ENCODE data around the gene ARFIP2. TPM values are rescaled to one million over a fixed set of nuclear protein-coding genes. Genes with fewer than 3 reads are reported as not detected.

Gene ARFIP2
- total RNA-seq, 2 experiments from 2014 or later = 44.3 to 44.6 TPM

- POLR2A ChIA-PET = no interaction called here
- H3K9me3 Mint-ChIP-seq = no peaks in the 10 kb centered on the region
- DNase-seq = no peak
- no peak overlapping the region for H3K4me3 Mint-ChIP-seq
- H3K4me1 Mint-ChIP-seq = no peaks in the 10 kb centered on the region
- no peaks in the 10 kb centered on the region for H3K36me3 Mint-ChIP-seq
- H3K27ac Mint-ChIP-seq = no peak overlapping the region
- no peak for ATAC-seq (ENCODE audit: low read depth)
- H3K27me3 Mint-ChIP-seq = no peaks in the 10 kb centered on the region
Measured at GRCh38 chr11:6455070-6455469, 26.1 kb downstream of the ARFIP2 start.

DNA sequence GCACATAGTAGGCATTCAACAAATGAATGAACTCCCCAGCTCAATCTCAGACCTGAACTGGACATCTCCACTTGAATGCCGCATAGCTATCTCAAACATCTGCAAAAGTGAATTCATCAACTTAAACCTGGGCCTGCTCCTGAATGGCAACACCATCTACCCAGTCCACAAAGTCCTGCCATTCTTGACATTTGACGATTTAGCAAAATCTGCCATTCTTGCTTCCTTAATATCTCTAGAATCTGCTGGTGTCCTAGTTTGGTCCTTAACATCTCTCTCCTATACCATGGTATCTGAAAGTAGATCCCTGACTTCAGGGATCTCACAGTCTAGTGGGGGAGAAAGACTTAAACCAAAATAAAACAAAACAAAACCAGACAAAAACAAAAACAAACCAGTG, 28.0 kb downstream of the ARFIP2 start:
- POLR2A ChIA-PET = interaction anchor here (1.2 kb wide), 1 partner anchor 34 kb away, joined by 3 read pairs; the partner anchor contains the start of gene APBB1
- DNase-seq (no peak), ATAC-seq (ENCODE audit: low read depth) (no peak)
- Mint-ChIP-seq H3K36me3 (no peaks in the 10 kb centered on the region), H3K27me3 (no peaks in the 10 kb centered on the region), H3K9me3 (no peaks in the 10 kb centered on the region), H3K4me3 (no peak overlapping the region), H3K4me1 (no peaks in the 10 kb centered on the region), H3K27ac (no peak overlapping the region)

DNA sequence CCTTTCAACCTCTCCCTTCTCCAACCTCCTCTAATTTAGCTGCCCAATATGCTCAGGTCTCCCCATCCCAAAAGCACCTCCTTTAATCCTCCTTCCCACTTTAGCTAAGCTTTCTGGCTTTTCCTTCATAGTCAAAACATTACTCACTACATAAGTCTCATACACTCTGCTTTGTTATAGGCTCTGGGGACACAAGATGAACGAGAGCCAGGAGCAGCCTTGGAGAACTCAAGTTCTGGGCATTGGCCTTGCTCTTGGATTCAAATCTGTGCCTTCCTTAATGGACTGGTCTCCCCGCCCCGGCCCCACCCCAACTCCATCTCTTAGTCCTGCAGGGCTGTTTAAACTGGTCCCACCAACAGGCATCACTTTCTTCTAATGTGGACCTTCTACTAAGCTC, 28.9 kb downstream of the ARFIP2 start:
- ATAC-seq (ENCODE audit: low read depth) (no peak), DNase-seq (no peak)
- no peaks in the 10 kb centered on the region for H3K4me1 Mint-ChIP-seq
- no peaks in the 10 kb centered on the region for H3K27me3 Mint-ChIP-seq
- H3K36me3 Mint-ChIP-seq = no peaks in the 10 kb centered on the region
- no peak overlapping the region for H3K27ac Mint-ChIP-seq
- H3K4me3 Mint-ChIP-seq = no peak overlapping the region
- no peaks in the 10 kb centered on the region for H3K9me3 Mint-ChIP-seq
- POLR2A ChIA-PET = interaction anchor here (1.2 kb wide), 1 partner anchor 33 kb away, joined by 3 read pairs; the partner anchor contains the start of gene APBB1

GRCh38 chr11:6448574-6448973, 32.6 kb downstream of the ARFIP2 start:
- Mint-ChIP-seq H3K4me3 (no peak overlapping the region), H3K9me3 (no peaks in the 10 kb centered on the region), H3K27ac (no peak overlapping the region), H3K27me3 (peaks cover 8% of the 10 kb centered on the region), H3K36me3 (no peaks in the 10 kb centered on the region), H3K4me1 (no peaks in the 10 kb centered on the region)
- DNase-seq (no peak), ATAC-seq (ENCODE audit: low read depth) (no peak)
- POLR2A ChIA-PET = no interaction called here

DNA sequence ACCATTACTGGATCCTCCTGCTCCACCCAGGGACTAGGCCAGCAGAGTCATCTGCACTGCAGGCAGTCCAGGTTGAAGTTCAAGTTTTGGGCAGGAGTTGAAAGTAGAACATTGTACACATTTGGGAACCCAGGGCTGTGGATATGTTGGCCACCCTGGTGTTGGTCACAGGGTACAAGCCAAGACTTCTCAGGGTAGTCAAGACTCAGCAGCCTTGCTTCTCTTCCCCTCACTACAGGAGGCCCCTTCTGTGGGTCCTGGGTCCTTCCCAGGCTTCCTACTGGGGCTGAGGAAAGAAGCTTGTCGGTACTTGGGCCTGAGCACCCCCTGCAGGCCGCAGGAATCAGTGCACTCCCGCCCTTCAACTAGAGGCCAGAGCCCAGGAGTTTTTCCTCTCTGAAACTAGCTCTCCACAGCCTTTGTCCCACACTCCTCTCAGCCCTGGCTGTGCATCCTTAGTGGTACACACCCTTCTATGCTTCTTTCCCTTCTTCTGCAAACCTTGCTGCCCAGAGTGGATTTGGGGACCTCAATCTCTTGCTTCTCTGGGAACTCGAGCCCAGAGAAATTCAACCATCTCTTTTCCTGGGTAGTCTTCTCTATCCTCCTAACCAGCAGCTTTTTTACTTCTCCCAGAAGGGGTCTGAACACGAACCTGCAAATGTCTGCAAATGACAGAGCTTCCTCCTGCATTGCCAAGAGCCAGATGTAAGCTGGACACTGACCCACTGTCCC, 37.7 kb downstream of the ARFIP2 start:
- H3K4me3 Mint-ChIP-seq = no peak overlapping the region
- DNase-seq (peak; percentile 67), ATAC-seq (ENCODE audit: low read depth) (peak; percentile 51)
- H3K36me3 Mint-ChIP-seq = no peaks in the 10 kb centered on the region
- no peak overlapping the region for H3K27ac Mint-ChIP-seq
- H3K27me3 Mint-ChIP-seq = peaks cover 8% of the 10 kb centered on the region
- H3K4me1 Mint-ChIP-seq = no peaks in the 10 kb centered on the region
- no peaks in the 10 kb centered on the region for H3K9me3 Mint-ChIP-seq
- POLR2A ChIA-PET = interaction anchor here (1.0 to 3.3 kb wide), 5 partner anchors 16 to 65 kb away, joined by 3 to 31 read pairs (median 5); partner anchors contain the start of gene SMPD1

DNA sequence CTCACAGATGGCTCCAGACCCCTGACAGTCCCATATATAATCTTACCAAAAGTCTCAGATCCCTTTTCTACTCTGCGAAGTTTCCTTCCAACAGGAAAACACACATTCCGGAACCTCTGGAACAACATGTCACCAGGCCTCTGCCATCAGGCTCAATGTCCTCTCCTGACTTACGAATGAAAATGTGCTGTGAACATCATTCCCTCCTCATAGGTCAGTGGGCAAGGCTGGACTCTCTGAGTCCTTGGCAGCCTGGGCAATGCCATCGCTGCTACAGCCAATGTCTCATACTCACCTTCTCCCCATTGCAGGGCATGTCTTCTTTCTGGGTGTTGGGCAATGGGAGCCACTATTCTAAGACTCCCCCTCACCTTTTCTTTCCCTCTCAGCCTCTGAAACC, 38.7 kb downstream of the ARFIP2 start:
- no peaks in the 10 kb centered on the region for H3K36me3 Mint-ChIP-seq
- H3K27me3 Mint-ChIP-seq = peaks cover 8% of the 10 kb centered on the region
- ATAC-seq (ENCODE audit: low read depth) (no peak), DNase-seq (no peak)
- POLR2A ChIA-PET = interaction anchor here (3.3 kb wide), 1 partner anchor 64 kb away, joined by 31 read pairs; no protein-coding TSS in a partner anchor
- no peaks in the 10 kb centered on the region for H3K9me3 Mint-ChIP-seq
- no peak overlapping the region for H3K4me3 Mint-ChIP-seq
- H3K27ac Mint-ChIP-seq = no peak overlapping the region
- H3K4me1 Mint-ChIP-seq = no peaks in the 10 kb centered on the region

DNA sequence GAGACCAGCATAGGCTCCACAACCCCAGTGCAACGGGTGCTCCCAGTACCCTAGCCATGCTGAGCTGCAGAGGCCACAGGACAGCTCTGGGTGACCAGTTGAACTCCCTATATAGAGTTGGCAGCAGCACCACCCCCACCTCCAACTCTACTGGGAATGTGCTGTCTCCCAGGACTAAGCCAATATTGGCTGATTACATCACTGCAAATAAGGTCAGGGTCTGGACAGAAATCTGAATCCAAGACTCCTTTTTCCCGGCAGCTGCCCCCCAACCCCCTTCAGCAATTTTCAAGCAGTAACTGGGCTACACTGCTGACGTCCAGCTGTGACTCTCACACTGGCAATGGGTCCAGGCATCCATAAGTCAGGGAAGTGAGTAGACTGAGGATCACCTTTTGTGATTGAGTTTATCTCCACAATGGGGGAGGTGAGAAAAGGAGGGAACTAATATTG, 40.2 kb downstream of the ARFIP2 start, which contains the start of gene HPX:
Gene HPX (minus strand): TSS at position 82 of the 453 bp plus-strand sequence. CDS start 24 bp downstream, at position 58.
- no peak within 1 kb of the TSS for H3K4me3 Mint-ChIP-seq
- peaks cover 6% of the 10 kb centered on the region for H3K27me3 Mint-ChIP-seq
- H3K9me3 Mint-ChIP-seq = no peaks in the 10 kb centered on the region
- ATAC-seq (ENCODE audit: low read depth) (no peak), DNase-seq (no peak)
- H3K4me1 Mint-ChIP-seq = peaks cover under 1% of the 10 kb centered on the region
- POLR2A ChIA-PET = interaction anchor here (0.9 to 1.8 kb wide), 2 partner anchors 21 to 50 kb away, joined by 3 to 7 read pairs; partner anchors contain the start of gene SMPD1
- no peaks in the 10 kb centered on the region for H3K36me3 Mint-ChIP-seq
- H3K27ac Mint-ChIP-seq = no peak within 1 kb of the TSS

GRCh38 chr11:6438979-6439571, 42.1 kb downstream of the ARFIP2 start:
- ATAC-seq (ENCODE audit: low read depth) = peak; percentile 28
- POLR2A ChIA-PET = interaction anchor here (0.5 to 3.0 kb wide), 3 partner anchors 8 to 61 kb away, joined by 3 to 16 read pairs (median 12); no protein-coding TSS in a partner anchor
- no peak overlapping the region for H3K27ac Mint-ChIP-seq
- no peaks in the 10 kb centered on the region for H3K9me3 Mint-ChIP-seq
- no peaks in the 10 kb centered on the region for H3K27me3 Mint-ChIP-seq
- no peak overlapping the region for H3K4me3 Mint-ChIP-seq
- DNase-seq = no peak
- H3K36me3 Mint-ChIP-seq = no peaks in the 10 kb centered on the region
- peaks cover 4% of the 10 kb centered on the region for H3K4me1 Mint-ChIP-seq

- H3K4me3 Mint-ChIP-seq = no peak overlapping the region
- DNase-seq (no peak), ATAC-seq (ENCODE audit: low read depth) (peak; percentile 68)
- H3K4me1 Mint-ChIP-seq = peaks cover 4% of the 10 kb centered on the region
- POLR2A ChIA-PET = interaction anchor here (1.4 to 3.0 kb wide), 3 partner anchors 19 to 59 kb away, joined by 9 to 16 read pairs (median 12); partner anchors contain the start of gene APBB1
- H3K27me3 Mint-ChIP-seq = peaks cover 5% of the 10 kb centered on the region
- no peak overlapping the region for H3K27ac Mint-ChIP-seq
- no peaks in the 10 kb centered on the region for H3K36me3 Mint-ChIP-seq
- no peaks in the 10 kb centered on the region for H3K9me3 Mint-ChIP-seq
Measured at GRCh38 chr11:6437993-6438392, 43.1 kb downstream of the ARFIP2 start.

- Mint-ChIP-seq H3K4me3 (no peak overlapping the region), H3K36me3 (no peaks in the 10 kb centered on the region), H3K27ac (no peak overlapping the region), H3K27me3 (peaks cover 5% of the 10 kb centered on the region), H3K4me1 (peaks cover 6% of the 10 kb centered on the region), H3K9me3 (no peaks in the 10 kb centered on the region)
- POLR2A ChIA-PET = interaction anchor here (1.4 to 3.0 kb wide), 3 partner anchors 18 to 59 kb away, joined by 9 to 16 read pairs (median 12); partner anchors contain the start of gene APBB1
- ATAC-seq (ENCODE audit: low read depth) = no peak
- DNase-seq = no peak
Measured at GRCh38 chr11:6437423-6437822, 43.7 kb downstream of the ARFIP2 start.

GRCh38 chr11:6433998-6434660, 47.0 kb downstream of the ARFIP2 start:
- peaks cover 6% of the 10 kb centered on the region for H3K4me1 Mint-ChIP-seq
- no peak for DNase-seq
- POLR2A ChIA-PET = interaction anchor here (1.5 kb wide), 1 partner anchor 15 kb away, joined by 3 read pairs; the partner anchor contains the start of gene APBB1
- H3K9me3 Mint-ChIP-seq = no peaks in the 10 kb centered on the region
- H3K36me3 Mint-ChIP-seq = no peaks in the 10 kb centered on the region
- no peak overlapping the region for H3K27ac Mint-ChIP-seq
- H3K27me3 Mint-ChIP-seq = peaks cover 5% of the 10 kb centered on the region
- ATAC-seq (ENCODE audit: low read depth) = no peak
- H3K4me3 Mint-ChIP-seq = no peak overlapping the region

DNA sequence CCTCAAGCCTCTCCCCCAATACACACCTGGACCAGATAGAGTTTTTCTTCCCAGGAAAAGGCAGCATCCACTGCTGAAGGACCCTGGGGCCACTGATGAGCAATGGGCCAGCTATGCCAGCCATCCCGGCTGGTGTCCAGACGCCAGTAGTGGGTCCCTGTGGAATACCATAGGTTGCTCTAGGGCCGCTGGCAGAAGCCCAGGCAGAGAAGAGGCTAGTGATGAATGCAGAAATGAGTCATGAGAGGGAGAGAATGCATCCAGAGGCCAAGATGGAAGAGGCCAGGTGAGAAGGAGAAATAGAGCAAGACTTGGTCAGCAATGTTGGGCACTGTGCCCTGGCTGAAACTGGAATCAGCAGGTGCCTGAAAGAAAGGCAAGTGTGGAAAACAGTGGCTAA, 49.3 kb downstream of the ARFIP2 start:
- POLR2A ChIA-PET = no interaction called here
- DNase-seq = no peak
- Mint-ChIP-seq H3K27me3 (peaks cover 5% of the 10 kb centered on the region), H3K36me3 (no peaks in the 10 kb centered on the region), H3K27ac (no peak overlapping the region), H3K4me1 (peaks cover 6% of the 10 kb centered on the region), H3K9me3 (no peaks in the 10 kb centered on the region), H3K4me3 (no peak overlapping the region)
- no peak for ATAC-seq (ENCODE audit: low read depth)

DNA sequence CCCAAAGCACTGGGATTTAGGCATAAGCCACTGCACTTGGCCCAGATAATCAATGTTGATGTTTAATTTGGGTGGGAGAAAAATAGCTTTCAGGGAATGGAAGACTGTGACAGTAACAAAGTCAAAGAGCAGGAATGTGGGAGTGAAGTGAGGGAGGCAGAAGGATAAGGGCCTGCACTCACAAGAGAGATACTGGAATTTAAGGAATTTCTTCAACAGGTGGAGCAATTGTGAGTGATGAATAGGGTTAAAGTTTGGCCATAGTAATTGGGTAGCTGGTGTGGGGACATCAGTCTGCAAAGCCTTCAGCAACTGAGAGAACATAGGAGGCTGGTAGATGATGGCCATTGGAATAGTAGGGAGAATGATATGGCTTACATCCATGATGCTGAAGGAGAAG, 53.6 kb downstream of the ARFIP2 start:
- ATAC-seq (ENCODE audit: low read depth) (no peak), DNase-seq (no peak)
- H3K27ac Mint-ChIP-seq = no peak overlapping the region
- POLR2A ChIA-PET = interaction anchor here (0.9 to 1.7 kb wide), 2 partner anchors 16 to 17 kb away, joined by 3 to 4 read pairs; no protein-coding TSS in a partner anchor
- no peaks in the 10 kb centered on the region for H3K4me1 Mint-ChIP-seq
- peaks cover 2% of the 10 kb centered on the region for H3K36me3 Mint-ChIP-seq
- no peak overlapping the region for H3K4me3 Mint-ChIP-seq
- peaks cover 1% of the 10 kb centered on the region for H3K9me3 Mint-ChIP-seq
- peaks cover 31% of the 10 kb centered on the region for H3K27me3 Mint-ChIP-seq
